Tracheal epithelial cell (primary cell): ENCODE results near the gene PIWIL1. TPM values are rescaled to one million over a fixed set of nuclear protein-coding genes. Genes with fewer than 3 reads are reported as not detected.

Experiments
- total RNA-seq: library from RNA; depleted of rRNA; stranded (reverse); fragments of >200 nt; gene quantifications from 2 replicates; pipeline ENCODE4 v1.2.1, GENCODE V29; 2014

Gene PIWIL1
- total RNA-seq = not detected in 2 replicates

GRCh38 chr12:130337488-130338303 lies at the start of gene PIWIL1:
Gene PIWIL1, plus strand, starts transcription at chr12:130337887. Its CDS starts 4,705 bp downstream, at chr12:130342592.

Other genes starting within 250 kb of the PIWIL1 start
- 0.43 and 1.9 TPM in 2 replicates for gene FZD10, start 175.4 kb upstream of the PIWIL1 start, total RNA-seq